HCT116 (cell line): Measurements from ENCODE around the gene ABCD1. TPM values are rescaled to one million over a fixed set of nuclear protein-coding genes. Genes with fewer than 3 reads are reported as not detected.

ENCODE experiments used
- ATAC-seq: fragments of 200-7000 bp; cut with Tn5 transposase; 2 replicates; pipeline ENCODE4 v1.9.1; 2020; ENCODE audit warnings: mild to moderate bottlenecking, moderate library complexity
- BruUV-seq: library from RNA; stranded (reverse); fragments of 400-500 nt; replicated peaks from 2 replicates; lab custom pipeline; 2021; lab: Mats Ljungman, UMichigan
- CTCF ChIA-PET: fragments of 300-600 bp; sonication (Branson Sonifier 250); formaldehyde crosslinking; loops from one replicate; lab custom pipeline; 2021; ENCODE audit warnings: antibody characterized with exemption; lab: Charles Lee
- POLR2A ChIA-PET: fragments of 300-600, 350-600 bp; sonication (Branson Sonifier 250); formaldehyde crosslinking; loops from one replicate; lab custom pipeline; 2021; ENCODE audit warnings: antibody characterized with exemption; lab: Charles Lee
- RAD21 ChIA-PET, 2 experiments: fragments of 300-600 bp; sonication (Branson Sonifier 250); formaldehyde crosslinking; loops; one replicate each; lab custom pipeline; 2023; ENCODE audit warnings: low total read pairs in 2 of 2; ENCODE audit not compliant: uncharacterized antibody in 2 of 2, unreplicated experiment in 2 of 2, low non-redundant PET in 1 of 2; lab: Charles Lee
- DNase-seq: peaks from one replicate; pipeline ENCODE4 v3.0.0-alpha.2; 2010; ENCODE audit warnings: low read depth, low spot score
- H2AFZ ChIP-seq: fragments of 200-600 bp; shearing (Covaris generic), sonication (generic); 2 replicates; pipeline ENCODE4 v1.6.1; 2017; ENCODE audit warnings: low read depth, mixed run types, mixed read lengths, antibody characterized with exemption, low read length; ENCODE audit not compliant: poor library complexity, severe bottlenecking
- H3K27ac ChIP-seq: 2 replicates; pipeline ENCODE4 v1.5.1; 2012; ENCODE audit warnings: low read depth, low read length
- H3K27me3 ChIP-seq: fragments of 200-600 bp; sonication (generic); 2 replicates; pipeline ENCODE4 v1.6.1; 2016; ENCODE audit warnings: mixed run types, low read length, mixed read lengths; ENCODE audit not compliant: insufficient read depth
- H3K36me3 ChIP-seq, 2 experiments: fragments of 200-500 bp in 1 of 2; fragments of 200-600 bp in 1 of 2; sonication (Bioruptor generic) in 1 of 2; sonication (generic) in 1 of 2; 2 replicates each; pipeline versions ENCODE4 v1.5.1 to v1.6.1; 2014 to 2016; ENCODE audit warnings: low read length in 2 of 2, inconsistent platforms in 1 of 2, mixed read lengths in 1 of 2, mixed run types in 1 of 2; ENCODE audit not compliant: insufficient read depth in 2 of 2, control insufficient read depth in 1 of 2
- H3K4me1 ChIP-seq, 2 experiments: fragments of 200-600 bp in 1 of 2; sonication (generic) in 1 of 2; 2 replicates each; pipeline versions ENCODE4 v1.5.1 to v1.6.1; 2012 to 2017; ENCODE audit warnings: low read length in 2 of 2, inconsistent platforms in 1 of 2, mild to moderate bottlenecking in 1 of 2, mixed read lengths in 1 of 2, mixed run types in 1 of 2, moderate library complexity in 1 of 2; ENCODE audit not compliant: insufficient read depth in 2 of 2, control insufficient read depth in 1 of 2
- H3K4me2 ChIP-seq: fragments of 200-600 bp; sonication (generic); 2 replicates; pipeline ENCODE4 v1.6.1; 2017; ENCODE audit warnings: mixed run types, low read length, mixed read lengths
- H3K4me3 ChIP-seq, 2 experiments: fragments of 200-600 bp in 1 of 2; sonication (generic) in 1 of 2; replicated peaks in 1 of 2; 2 replicates each; pipeline ENCODE4 v1.5.1; 2011 to 2016; ENCODE audit warnings: low read length in 2 of 2, control low read depth in 1 of 2, low read depth in 1 of 2, mild to moderate bottlenecking in 1 of 2, mixed read lengths in 1 of 2, mixed run types in 1 of 2
- H3K79me2 ChIP-seq: fragments of 200-600 bp; sonication (generic); 2 replicates; pipeline ENCODE4 v1.6.1; 2017; ENCODE audit warnings: mild to moderate bottlenecking, mixed run types, low read length, moderate library complexity, mixed read lengths; ENCODE audit not compliant: insufficient read depth
- H3K9ac ChIP-seq: fragments of 200-600 bp; sonication (generic); 2 replicates; pipeline ENCODE4 v1.6.1; 2016; ENCODE audit warnings: low read length, mixed read lengths
- H3K9me2 ChIP-seq: fragments of 200-600 bp; sonication (generic), shearing (Covaris generic); 2 replicates; pipeline ENCODE4 v1.6.1; 2017; ENCODE audit warnings: mixed run types, mild to moderate bottlenecking, moderate library complexity; ENCODE audit not compliant: insufficient read depth
- H3K9me3 ChIP-seq, 2 experiments: fragments of 200-500 bp in 1 of 2; fragments of 200-600 bp in 1 of 2; sonication (Bioruptor generic) in 1 of 2; sonication (generic) in 1 of 2; 2 replicates each; pipeline ENCODE4 v1.6.1; 2014 to 2017; ENCODE audit warnings: low read length in 2 of 2, mixed read lengths in 2 of 2, inconsistent platforms in 1 of 2, low read depth in 1 of 2, mild to moderate bottlenecking in 1 of 2, mixed run types in 1 of 2, moderate library complexity in 1 of 2; ENCODE audit not compliant: control insufficient read depth in 1 of 2, insufficient read depth in 1 of 2
- H4K20me1 ChIP-seq: fragments of 200-600 bp; sonication (generic), shearing (Covaris generic); 2 replicates; pipeline ENCODE4 v1.6.1; 2017; ENCODE audit warnings: mixed run types, mild to moderate bottlenecking, moderate library complexity; ENCODE audit not compliant: insufficient read depth
- ATF3 ChIP-seq: IDR thresholded peaks from 2 replicates; pipeline ENCODE4 v1.6.1; 2012
- EGR1 ChIP-seq: IDR thresholded peaks from 2 replicates; pipeline ENCODE4 v1.6.1; 2012; ENCODE audit warnings: low read depth
- FOSL1 ChIP-seq: IDR thresholded peaks from 2 replicates; pipeline ENCODE4 v1.6.1; 2012; ENCODE audit warnings: low read depth
- JUND ChIP-seq: IDR thresholded peaks from 2 replicates; pipeline ENCODE4 v1.6.1; 2012
- RAD21 ChIP-seq: IDR thresholded peaks from 2 replicates; pipeline ENCODE4 v1.6.1; 2012; ENCODE audit warnings: low read depth, mild to moderate bottlenecking
- ZBTB33 ChIP-seq: IDR thresholded peaks from 2 replicates; pipeline ENCODE4 v1.6.1; 2011; ENCODE audit warnings: mild to moderate bottlenecking, low read length, moderate library complexity; ENCODE audit not compliant: insufficient replicate concordance; ENCODE audit errors: extremely low read depth
- intact Hi-C: fragments of 100-400 bp; cut with micrococcal nuclease; formaldehyde crosslinking; loops from 2 replicates; pipeline ENCODE4 v1.10.0; 2022
- total RNA-seq: library from RNA; stranded (reverse); gene quantifications from one replicate; pipeline ENCODE4 v1.2.1, GENCODE V29; 2021; ENCODE audit not compliant: unreplicated experiment
- TF ChIP-seq, protein P1 (sequence below): IDR thresholded peaks from 2 replicates; pipeline ENCODE4 v1.6.1; 2012; ENCODE audit warnings: low read depth
- TF ChIP-seq, protein P2 (sequence below), 3 experiments: fragments of 200-600 bp in 1 of 3; sonication (generic) in 1 of 3; IDR thresholded peaks in 2 of 3; conservative IDR thresholded peaks in 1 of 3; 2 replicates each; pipeline ENCODE4 v1.5.1; 2012 to 2017; ENCODE audit warnings: low read depth in 2 of 3, low read length in 2 of 3, antibody characterized with exemption in 1 of 3, borderline replicate concordance in 1 of 3, control low read depth in 1 of 3, mild to moderate bottlenecking in 1 of 3, mixed read lengths in 1 of 3, mixed run types in 1 of 3, moderate library complexity in 1 of 3; ENCODE audit not compliant: insufficient read depth in 1 of 3

The ABCD1 gene
- total RNA-seq, 1 experiment from 2014 or later, result 7.1 TPM

DNA sequence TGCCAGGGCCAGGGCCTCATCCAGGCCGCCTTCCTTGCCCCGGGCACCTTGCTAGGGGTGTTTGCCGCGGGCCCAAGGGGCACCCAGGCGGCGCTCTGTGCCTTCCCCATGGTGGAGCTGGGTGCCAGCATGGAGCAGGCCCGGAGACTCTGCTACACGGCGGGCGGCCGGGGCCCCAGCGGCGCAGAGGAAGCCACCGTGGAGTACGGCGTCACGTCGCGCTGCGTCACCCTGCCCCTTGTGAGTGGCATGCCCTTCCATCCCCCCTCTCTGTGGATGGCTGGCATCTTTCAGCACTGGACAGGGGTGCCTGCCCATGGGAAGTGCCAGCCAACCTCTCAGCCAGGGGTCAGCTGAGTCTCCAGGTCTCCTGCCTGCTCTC is 43.0 kb downstream of the ABCD1 start:
- Histone ChIP-seq H3K4me2 (no peak overlapping the region), H3K4me1 (peaks cover 0 to 10% of the 10 kb centered on the region in 2 experiments; a peak in 2 of 4 replicates), H3K36me3 (no peaks in the 10 kb centered on the region), H2AFZ (no peak overlapping the region), H3K79me2 (no peaks in the 10 kb centered on the region), H3K9me3 (no peaks in the 10 kb centered on the region), H3K4me3 (no peak overlapping the region), H3K27ac (no peak overlapping the region), H3K9ac (no peak overlapping the region), H3K27me3 (no peaks in the 10 kb centered on the region), H4K20me1 (no peaks in the 10 kb centered on the region), H3K9me2 (no peaks in the 10 kb centered on the region)
- BruUV-seq, result no TSS peak
- RAD21 ChIA-PET, result no interaction called here
- DNase-seq (no peak), ATAC-seq (no peak)
- CTCF ChIA-PET, result interaction anchor here (1.3 kb wide), 1 partner anchor 180 kb away, joined by 3 read pairs; no protein-coding TSS in a partner anchor
- TF ChIP-seq JUND (no peak), EGR1 (no peak), RAD21 (no peak), ZBTB33 (no peak), FOSL1 (no peak), ATF3 (no peak)
- TF ChIP-seq, protein P1, sequence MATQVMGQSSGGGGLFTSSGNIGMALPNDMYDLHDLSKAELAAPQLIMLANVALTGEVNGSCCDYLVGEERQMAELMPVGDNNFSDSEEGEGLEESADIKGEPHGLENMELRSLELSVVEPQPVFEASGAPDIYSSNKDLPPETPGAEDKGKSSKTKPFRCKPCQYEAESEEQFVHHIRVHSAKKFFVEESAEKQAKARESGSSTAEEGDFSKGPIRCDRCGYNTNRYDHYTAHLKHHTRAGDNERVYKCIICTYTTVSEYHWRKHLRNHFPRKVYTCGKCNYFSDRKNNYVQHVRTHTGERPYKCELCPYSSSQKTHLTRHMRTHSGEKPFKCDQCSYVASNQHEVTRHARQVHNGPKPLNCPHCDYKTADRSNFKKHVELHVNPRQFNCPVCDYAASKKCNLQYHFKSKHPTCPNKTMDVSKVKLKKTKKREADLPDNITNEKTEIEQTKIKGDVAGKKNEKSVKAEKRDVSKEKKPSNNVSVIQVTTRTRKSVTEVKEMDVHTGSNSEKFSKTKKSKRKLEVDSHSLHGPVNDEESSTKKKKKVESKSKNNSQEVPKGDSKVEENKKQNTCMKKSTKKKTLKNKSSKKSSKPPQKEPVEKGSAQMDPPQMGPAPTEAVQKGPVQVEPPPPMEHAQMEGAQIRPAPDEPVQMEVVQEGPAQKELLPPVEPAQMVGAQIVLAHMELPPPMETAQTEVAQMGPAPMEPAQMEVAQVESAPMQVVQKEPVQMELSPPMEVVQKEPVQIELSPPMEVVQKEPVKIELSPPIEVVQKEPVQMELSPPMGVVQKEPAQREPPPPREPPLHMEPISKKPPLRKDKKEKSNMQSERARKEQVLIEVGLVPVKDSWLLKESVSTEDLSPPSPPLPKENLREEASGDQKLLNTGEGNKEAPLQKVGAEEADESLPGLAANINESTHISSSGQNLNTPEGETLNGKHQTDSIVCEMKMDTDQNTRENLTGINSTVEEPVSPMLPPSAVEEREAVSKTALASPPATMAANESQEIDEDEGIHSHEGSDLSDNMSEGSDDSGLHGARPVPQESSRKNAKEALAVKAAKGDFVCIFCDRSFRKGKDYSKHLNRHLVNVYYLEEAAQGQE, result no peak
- TF ChIP-seq, protein P2, sequence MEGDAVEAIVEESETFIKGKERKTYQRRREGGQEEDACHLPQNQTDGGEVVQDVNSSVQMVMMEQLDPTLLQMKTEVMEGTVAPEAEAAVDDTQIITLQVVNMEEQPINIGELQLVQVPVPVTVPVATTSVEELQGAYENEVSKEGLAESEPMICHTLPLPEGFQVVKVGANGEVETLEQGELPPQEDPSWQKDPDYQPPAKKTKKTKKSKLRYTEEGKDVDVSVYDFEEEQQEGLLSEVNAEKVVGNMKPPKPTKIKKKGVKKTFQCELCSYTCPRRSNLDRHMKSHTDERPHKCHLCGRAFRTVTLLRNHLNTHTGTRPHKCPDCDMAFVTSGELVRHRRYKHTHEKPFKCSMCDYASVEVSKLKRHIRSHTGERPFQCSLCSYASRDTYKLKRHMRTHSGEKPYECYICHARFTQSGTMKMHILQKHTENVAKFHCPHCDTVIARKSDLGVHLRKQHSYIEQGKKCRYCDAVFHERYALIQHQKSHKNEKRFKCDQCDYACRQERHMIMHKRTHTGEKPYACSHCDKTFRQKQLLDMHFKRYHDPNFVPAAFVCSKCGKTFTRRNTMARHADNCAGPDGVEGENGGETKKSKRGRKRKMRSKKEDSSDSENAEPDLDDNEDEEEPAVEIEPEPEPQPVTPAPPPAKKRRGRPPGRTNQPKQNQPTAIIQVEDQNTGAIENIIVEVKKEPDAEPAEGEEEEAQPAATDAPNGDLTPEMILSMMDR (IDR thresholded peaks at IDR 0.05 in 2 of 3, conservative IDR thresholded peaks at IDR 0.05 in 1 of 3; ENCODE audit: borderline replicate concordance in 1 of 3, insufficient read depth in 1 of 3, low read depth in 2 of 3, low read length in 2 of 3), result no peak
- POLR2A ChIA-PET, result no interaction called here
- intact Hi-C loops, result no loop called here
